ENCODE data around the gene NDUFAF4.

GRCh38 chr6:96913621-96914020 lies 15.9 kb upstream of the NDUFAF4 start:
- TF ChIP-seq ESRRA (IDR thresholded peaks at IDR 0.05; ENCODE audit: low read length) (no peak), IRF5 (IDR thresholded peaks at IDR 0.05; ENCODE audit: borderline replicate concordance) (no peak), CHD2 (IDR thresholded peaks at IDR 0.05; ENCODE audit: borderline replicate concordance, low read depth, low read length) (no peak), POLR2AphosphoS5 (IDR thresholded peaks at IDR 0.05; ENCODE audit: low read length) (no peak), PML (IDR thresholded peaks at IDR 0.05; ENCODE audit: low read length) (no peak), ZBTB33 (IDR thresholded peaks at IDR 0.05) (no peak), FOS (IDR thresholded peaks at IDR 0.05; ENCODE audit: borderline replicate concordance, extremely low read depth, insufficient read length) (no peak), MXI1 (IDR thresholded peaks at IDR 0.05; ENCODE audit: low read depth, low read length) (no peak), SRF (IDR thresholded peaks at IDR 0.05; ENCODE audit: low read depth in 2 of 2, low read length in 2 of 2) (no peak), RAD51 (IDR thresholded peaks at IDR 0.05) (no peak), SMC3 (IDR thresholded peaks at IDR 0.05; ENCODE audit: borderline replicate concordance, low read length) (no peak)

All from GM12878 (cell line).